Esophagus muscularis mucosa (tissue), 4 donors: Measurements from ENCODE around the gene OSBPL1A. TPM values are rescaled to one million over a fixed set of nuclear protein-coding genes. Genes with fewer than 3 reads are reported as not detected.

ENCODE experiments used
- DNase-seq: peaks from one replicate; pipeline ENCODE4 v3.0.0-alpha.2; 2017; ENCODE audit errors: extremely low spot score
- H3K27ac ChIP-seq, 4 donors: fragments of 200-600 bp; sonication (generic); replicated peaks in 1 of 4; 1 replicate in 3 of 4; 2 replicates in 1 of 4; pipeline ENCODE4 v1.5.1; 2016 to 2019; ENCODE audit warnings: mild to moderate bottlenecking in 1 of 4
- H3K27me3 ChIP-seq, 4 donors: fragments of 200-600 bp; sonication (generic); one replicate each; pipeline versions ENCODE4 v1.5.1 to v1.6.0; 2016 to 2019
- H3K36me3 ChIP-seq, 4 donors: fragments of 200-600 bp; sonication (generic); one replicate each; pipeline ENCODE4 v1.5.1; 2016 to 2019
- H3K4me1 ChIP-seq, 4 donors: fragments of 200-600 bp; sonication (generic); one replicate each; pipeline ENCODE4 v1.5.1; 2016 to 2019
- H3K4me3 ChIP-seq, 4 donors: fragments of 200-600 bp; sonication (generic); 1 replicate in 2 of 4; 2 replicates in 2 of 4; pipeline ENCODE4 v1.5.1; 2016 to 2019; ENCODE audit warnings: mild to moderate bottlenecking in 4 of 4, moderate library complexity in 1 of 4
- H3K9me3 ChIP-seq, 4 donors: fragments of 200-600 bp; sonication (generic); 1 replicate in 3 of 4; 2 replicates in 1 of 4; pipeline ENCODE4 v1.5.1; 2016 to 2019
- CTCF ChIP-seq, 3 experiments: fragments of 200-600 bp in 2 of 3; fragments of 450-650 bp in 1 of 3; sonication (generic) in 2 of 3; IDR thresholded peaks; one replicate each; pipeline ENCODE4 v1.5.1; 2017 to 2019; ENCODE audit warnings: antibody characterized with exemption in 3 of 3, mild to moderate bottlenecking in 2 of 3, moderate library complexity in 1 of 3
- EP300 ChIP-seq: sonication (generic); formaldehyde crosslinking; IDR thresholded peaks from one replicate; pipeline ENCODE4 v1.6.1; 2017; ENCODE audit warnings: antibody characterized with exemption
- POLR2A ChIP-seq: fragments of 450-650 bp; IDR thresholded peaks from one replicate; pipeline ENCODE4 v1.6.1; 2017; ENCODE audit warnings: antibody characterized with exemption, moderate library complexity, mild to moderate bottlenecking, low read depth
- POLR2AphosphoS5 ChIP-seq, 2 donors: sonication (generic); formaldehyde crosslinking; IDR thresholded peaks; one replicate each; pipeline ENCODE4 v1.6.1; 2017; ENCODE audit warnings: antibody characterized with exemption in 2 of 2
- WGBS: methylation state at CpG from one replicate; pipeline ENCODE4 v1.1.5; 2018; 5-methylcytosine and 5-hydroxymethylcytosine counted together
- intact Hi-C: fragments of 100-400 bp; cut with DNase I; formaldehyde crosslinking; loops from one replicate; pipeline ENCODE4 v1.15.1; 2023
- total RNA-seq, 4 donors: library from RNA; depleted of rRNA; stranded (reverse); fragments of >200 nt; gene quantifications; one replicate each; pipeline versions ENCODE4 v1.1.0 to v1.2.1, GENCODE V29; 2016

OSBPL1A gene
- total RNA-seq, 4 donors from 2014 or later: 78.2 to 126 (median 101) TPM

DNA sequence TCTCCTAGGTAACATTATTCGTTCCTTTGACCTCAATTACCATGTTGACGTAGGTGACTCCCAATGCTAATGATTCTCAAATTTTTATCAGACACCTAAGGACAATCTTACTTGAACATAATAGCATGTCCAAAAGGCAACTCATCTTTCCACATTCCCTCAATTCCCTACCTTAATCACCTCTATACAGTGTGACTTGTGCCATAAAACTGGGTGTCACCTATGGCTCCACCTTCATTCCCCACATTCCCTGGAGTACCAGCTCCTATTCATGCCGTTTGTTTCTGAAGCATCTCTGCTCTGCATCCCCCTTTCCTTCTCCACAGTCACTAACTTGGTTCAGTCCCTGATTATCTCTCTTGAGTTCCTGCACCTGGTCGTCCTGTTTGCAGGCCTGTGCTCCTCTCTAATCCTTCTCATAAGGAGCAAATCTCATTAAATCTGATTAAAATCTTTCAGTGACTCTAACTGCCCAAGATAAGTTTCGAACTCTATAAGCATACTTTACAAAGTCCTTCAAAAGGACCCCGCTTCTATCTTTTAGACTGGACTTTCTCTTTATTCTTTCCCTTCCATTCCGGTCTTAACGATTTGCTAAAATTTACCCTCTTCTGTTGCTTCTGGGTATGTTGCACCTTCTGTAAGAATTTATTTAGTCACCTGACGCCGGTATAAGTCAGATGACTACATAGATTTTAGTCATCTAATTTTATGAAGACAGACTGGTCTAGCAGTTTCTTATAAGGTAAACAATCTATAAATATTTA lies 128.7 kb downstream of the OSBPL1A start:
- WGBS: 80% methylated on average over 10 of the region's 10 CpGs
- peak overlapping the region; percentile 21 to 93 (median 30) for H3K27ac ChIP-seq
- intact Hi-C loops: loop anchor here (5.0 kb wide), 1 partner anchor 42 kb away; no protein-coding TSS in a partner anchor

DNA sequence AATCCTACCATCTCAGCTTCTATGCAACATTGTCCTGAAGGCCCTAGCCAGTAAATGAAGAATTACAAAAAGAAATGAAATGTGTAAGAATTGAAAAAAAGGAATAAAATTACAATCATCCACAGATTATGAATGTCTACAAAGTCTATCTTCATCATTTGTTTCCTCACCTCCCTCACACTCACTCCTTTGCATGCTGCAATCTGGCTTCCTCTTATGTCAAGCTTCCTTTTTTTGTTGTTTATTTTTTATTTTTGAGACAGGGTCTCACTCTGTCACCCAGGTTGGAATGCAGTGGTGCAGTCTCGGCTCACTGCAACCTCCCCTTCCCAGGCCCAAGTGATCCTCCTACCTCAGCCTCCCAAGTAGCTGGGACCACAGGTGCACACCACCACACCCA lies 129.7 kb downstream of the OSBPL1A start:
- 92% methylated on average over 1 of the region's 1 CpG for WGBS
- Histone ChIP-seq H3K27ac (peak overlapping the region in 2 of 4 donors; percentile 25 to 93), H3K9me3 (no peaks in the 10 kb centered on the region), H3K36me3 (peaks cover 0 to 6% (median 0%) of the 10 kb centered on the region in 4 donors), H3K4me1 (peaks cover 15 to 68% (median 58%) of the 10 kb centered on the region in 4 donors), H3K4me3 (no peak overlapping the region), H3K27me3 (no peaks in the 10 kb centered on the region)
- intact Hi-C loops: loop anchor here (5.0 kb wide), 1 partner anchor 41 kb away; no protein-coding TSS in a partner anchor
- no peak for DNase-seq
- TF ChIP-seq EP300 (no peak), CTCF (IDR thresholded peaks at IDR 0.05) (no peak), POLR2AphosphoS5 (IDR thresholded peaks at IDR 0.05) (no peak), POLR2A (no peak)

More for the DNA sequence above, 128.7 kb downstream of the OSBPL1A start:
- peak overlapping the region in 2 of 4 donors; percentile 88 to 89 for H3K4me3 ChIP-seq
- peaks cover 0 to 6% (median 0%) of the 10 kb centered on the region in 4 donors for H3K36me3 ChIP-seq
- peaks cover 17 to 68% (median 60%) of the 10 kb centered on the region in 4 donors for H3K4me1 ChIP-seq
- no peaks in the 10 kb centered on the region for H3K27me3 ChIP-seq
- DNase-seq: no peak
- TF ChIP-seq CTCF (IDR thresholded peaks at IDR 0.05): no peak
- no peak for TF ChIP-seq POLR2A
- TF ChIP-seq POLR2AphosphoS5 (IDR thresholded peaks at IDR 0.05): no peak
- TF ChIP-seq EP300: no peak
- no peaks in the 10 kb centered on the region for H3K9me3 ChIP-seq

DNA sequence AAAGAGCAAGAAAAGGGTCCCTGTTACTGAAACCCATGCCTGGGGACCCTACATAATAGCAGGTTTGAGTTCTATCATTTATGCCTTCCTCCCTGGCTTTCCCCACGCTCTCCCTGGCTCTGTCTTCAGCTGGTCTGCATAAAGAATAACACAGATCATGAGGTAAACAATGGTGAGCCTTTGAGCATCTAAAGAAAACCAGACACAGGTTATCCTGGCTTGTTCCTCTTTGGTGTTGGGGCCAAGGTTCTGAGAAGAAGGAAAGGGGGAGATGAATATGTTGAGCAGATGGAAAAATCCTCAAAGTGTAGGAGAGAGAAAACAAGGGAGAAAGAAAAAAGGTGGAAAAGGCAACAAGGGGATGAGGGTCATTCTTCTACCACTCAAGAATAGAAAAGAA lies 131.5 kb downstream of the OSBPL1A start:
- Histone ChIP-seq H3K36me3 (peaks cover 0 to 6% (median 0%) of the 10 kb centered on the region in 4 donors), H3K4me3 (no peak overlapping the region), H3K27ac (peak overlapping the region; percentile 44 to 67 (median 57)), H3K27me3 (no peaks in the 10 kb centered on the region), H3K9me3 (no peaks in the 10 kb centered on the region), H3K4me1 (peaks cover 24 to 78% (median 68%) of the 10 kb centered on the region in 4 donors)
- intact Hi-C loops: loop anchor here (5.0 kb wide), 1 partner anchor 39 kb away; no protein-coding TSS in a partner anchor
- DNase-seq: no peak
- TF ChIP-seq CTCF (IDR thresholded peaks at IDR 0.05) (no peak), POLR2A (no peak), EP300 (no peak), POLR2AphosphoS5 (IDR thresholded peaks at IDR 0.05) (no peak)
- WGBS: 57% methylated on average over 1 of the region's 1 CpG

GRCh38 chr18:24265502-24266064 lies 132.0 kb downstream of the OSBPL1A start:
- H3K36me3 ChIP-seq: peaks cover 0 to 6% (median 0%) of the 10 kb centered on the region in 4 donors
- DNase-seq: no peak
- 67% methylated on average over 4 of the region's 4 CpGs for WGBS
- TF ChIP-seq CTCF (IDR thresholded peaks at IDR 0.05): no peak
- TF ChIP-seq POLR2A: no peak
- TF ChIP-seq POLR2AphosphoS5 (IDR thresholded peaks at IDR 0.05): no peak
- no peak for TF ChIP-seq EP300
- no peak overlapping the region for H3K4me3 ChIP-seq
- intact Hi-C loops: loop anchor here (5.0 kb wide), 1 partner anchor 38 kb away; no protein-coding TSS in a partner anchor
- no peaks in the 10 kb centered on the region for H3K27me3 ChIP-seq
- H3K4me1 ChIP-seq: peaks cover 27 to 75% (median 69%) of the 10 kb centered on the region in 4 donors
- peak overlapping the region; percentile 44 to 67 (median 57) for H3K27ac ChIP-seq
- no peaks in the 10 kb centered on the region for H3K9me3 ChIP-seq
